GDM1 (cell line): Measurements from ENCODE around the gene HSD11B1L.

ENCODE experiments used
- DNase-seq: peaks from one replicate; lab custom pipeline; 2025; lab: John Stamatoyannopoulos, UW

The HSD11B1L gene

DNA sequence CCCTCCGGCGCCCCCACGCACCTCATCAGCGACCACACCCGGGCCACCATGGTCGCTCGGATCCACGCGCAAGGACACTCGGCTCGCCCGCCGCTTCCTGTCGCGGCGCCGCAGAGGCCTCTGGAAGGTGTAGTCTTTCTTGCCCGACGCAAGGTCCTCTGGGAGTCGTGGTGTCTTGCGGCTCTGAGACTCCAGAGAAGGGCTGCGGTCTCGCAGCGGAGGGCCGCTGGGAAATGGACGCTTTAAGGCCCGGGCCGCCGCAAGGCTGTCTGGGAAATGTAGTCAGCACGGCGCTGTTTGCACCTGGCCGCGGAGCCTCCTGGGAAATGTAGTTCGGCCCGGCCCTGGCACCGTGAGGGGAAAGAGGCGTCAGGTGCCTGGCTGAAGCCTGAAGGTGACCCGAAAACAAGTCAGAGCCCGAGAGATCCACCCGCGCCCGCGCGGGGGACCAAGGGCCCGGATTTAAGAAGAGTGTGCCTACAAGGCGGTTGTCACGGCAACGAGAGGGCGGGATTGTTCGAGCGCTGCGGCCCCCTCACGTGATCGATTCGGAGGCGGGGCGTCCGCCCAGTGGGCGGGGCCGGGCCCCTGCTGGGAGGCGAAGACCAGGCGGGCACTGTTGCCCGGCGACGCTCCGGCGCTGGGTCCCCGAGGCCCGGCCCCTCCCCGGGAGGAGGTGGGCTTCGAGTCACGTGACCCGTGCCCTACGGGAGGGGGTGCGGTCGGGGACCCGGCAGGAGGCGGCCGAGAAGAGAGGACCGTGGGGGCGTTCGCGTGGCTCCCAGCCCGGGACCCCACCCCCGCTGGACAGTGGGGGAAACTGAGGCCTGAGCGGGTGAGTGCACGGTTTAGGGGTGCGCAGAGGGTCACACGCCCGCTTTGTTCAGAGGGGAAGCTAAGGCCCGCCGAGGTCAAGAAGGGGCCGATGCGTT lies at the start of gene HSD11B1L, which contains the start of gene MICOS13:
TSS of gene HSD11B1L (plus strand) at position 591 of the 932 bp plus-strand sequence. CDS start 3,806 bp downstream, outside the sequence.
TSS of gene MICOS13 (minus strand) at position 80 of the 932 bp plus-strand sequence. CDS start at position 50, 30 bp downstream.
- DNase-seq: peak; percentile 97

- no peak for DNase-seq
These were observed 49.1 kb upstream of the HSD11B1L start for GRCh38 chr19:5631567-5632240.

DNA sequence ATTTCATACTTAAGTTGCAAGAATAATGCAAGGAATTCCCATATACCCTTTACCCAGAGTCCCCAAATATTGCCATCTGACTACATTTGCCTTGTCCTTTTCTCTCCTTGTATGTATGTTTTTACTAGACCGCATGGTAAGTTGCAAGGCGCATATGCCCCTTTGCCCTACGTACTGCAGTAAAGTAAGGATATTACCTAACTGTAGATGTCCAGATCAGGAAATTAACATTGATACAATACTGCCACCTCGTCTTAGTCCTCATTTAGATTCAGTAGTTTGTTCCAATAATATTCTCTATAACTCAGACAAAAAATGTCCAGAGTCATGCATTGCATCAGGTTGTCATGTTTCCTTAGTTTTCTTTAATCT lies 48.6 kb upstream of the HSD11B1L start:
- no peak for DNase-seq

DNA sequence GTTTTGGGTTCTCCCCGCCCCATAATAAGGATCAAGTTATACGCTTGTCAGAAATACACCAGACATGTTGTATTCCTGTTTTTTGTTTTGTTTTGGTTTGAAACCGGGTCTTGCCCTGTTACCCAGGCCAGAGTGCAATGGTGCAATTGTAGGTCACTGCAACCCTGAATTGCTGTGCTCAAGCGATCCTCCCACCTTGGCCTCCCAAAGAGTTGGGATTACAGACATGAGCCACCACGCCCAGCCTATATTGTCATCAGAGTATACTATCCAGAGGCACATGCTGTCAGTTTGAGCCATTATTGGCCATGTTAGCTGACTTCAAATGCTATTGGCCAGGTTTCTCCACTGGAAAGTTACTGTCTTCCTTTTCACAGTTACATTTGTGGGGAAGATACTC lies 48.2 kb upstream of the HSD11B1L start:
- DNase-seq: no peak

DNA sequence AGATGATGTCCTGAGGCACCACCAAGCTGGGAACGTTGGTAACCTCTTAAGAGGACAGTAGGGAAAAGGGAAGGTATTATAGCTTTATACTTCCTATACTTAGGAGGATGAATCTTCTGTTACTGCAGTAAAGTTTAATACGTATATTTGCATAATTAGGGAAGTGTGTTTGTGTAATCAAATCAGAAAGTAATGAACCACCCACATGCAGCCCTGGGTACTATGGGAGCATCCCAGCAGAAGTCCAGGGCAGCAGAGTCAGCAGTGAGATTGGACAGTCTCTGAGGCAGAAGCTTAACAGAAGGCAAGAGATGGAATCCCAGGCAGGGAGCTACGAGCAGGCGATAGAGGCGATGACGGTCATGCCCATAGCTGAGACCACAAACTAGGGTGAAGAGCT lies 45.4 kb upstream of the HSD11B1L start:
- no peak for DNase-seq

GRCh38 chr19:5637971-5638370 lies 42.9 kb upstream of the HSD11B1L start:
- DNase-seq: no peak

DNA sequence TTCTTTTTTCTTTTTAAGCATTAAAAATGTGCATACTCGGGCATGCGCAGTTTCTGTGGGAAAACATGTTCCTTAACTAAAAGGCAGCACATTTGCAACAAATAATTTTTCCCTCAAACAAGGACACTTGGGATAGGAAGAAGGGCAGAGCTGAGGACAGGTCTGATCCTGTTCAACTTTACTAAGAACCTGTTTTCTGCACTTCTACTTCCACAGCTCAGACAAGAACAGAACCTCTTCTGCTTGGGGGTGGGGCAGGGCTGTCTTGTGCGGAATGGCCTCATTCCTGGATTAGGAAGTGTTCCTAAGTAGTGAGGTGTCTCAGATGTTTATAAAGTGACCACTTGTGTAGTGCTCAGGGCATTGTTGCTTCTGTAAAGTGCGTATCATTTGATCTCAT lies 39.7 kb upstream of the HSD11B1L start:
- DNase-seq: no peak

GRCh38 chr19:5642204-5642603 lies 38.6 kb upstream of the HSD11B1L start:
- no peak for DNase-seq

DNA sequence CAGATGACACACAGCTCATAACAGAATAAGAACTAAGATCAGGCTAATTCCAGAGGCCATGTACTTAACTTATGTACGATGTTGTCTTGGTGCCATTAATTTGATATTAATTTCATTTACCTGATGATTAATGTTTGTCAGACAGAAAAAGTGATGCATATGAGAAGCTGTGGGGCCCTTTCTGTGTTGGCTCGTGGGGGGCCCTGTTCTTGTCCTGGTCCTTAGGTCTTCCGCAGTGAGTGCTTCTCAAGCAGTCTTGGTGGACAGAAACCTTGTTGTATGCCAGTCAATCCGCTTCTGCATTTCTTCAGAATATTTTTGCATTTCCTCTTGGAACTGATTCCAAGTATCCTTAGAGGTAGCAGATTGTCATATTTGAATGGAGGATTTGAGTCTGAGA lies 37.8 kb upstream of the HSD11B1L start:
- no peak for DNase-seq

GRCh38 chr19:5644037-5644436 lies 36.8 kb upstream of the HSD11B1L start:
- DNase-seq: no peak

- DNase-seq: no peak
These were observed 35.4 kb upstream of the HSD11B1L start for GRCh38 chr19:5645409-5645808.

GRCh38 chr19:5646703-5647102 lies 34.1 kb upstream of the HSD11B1L start:
- no peak for DNase-seq

DNA sequence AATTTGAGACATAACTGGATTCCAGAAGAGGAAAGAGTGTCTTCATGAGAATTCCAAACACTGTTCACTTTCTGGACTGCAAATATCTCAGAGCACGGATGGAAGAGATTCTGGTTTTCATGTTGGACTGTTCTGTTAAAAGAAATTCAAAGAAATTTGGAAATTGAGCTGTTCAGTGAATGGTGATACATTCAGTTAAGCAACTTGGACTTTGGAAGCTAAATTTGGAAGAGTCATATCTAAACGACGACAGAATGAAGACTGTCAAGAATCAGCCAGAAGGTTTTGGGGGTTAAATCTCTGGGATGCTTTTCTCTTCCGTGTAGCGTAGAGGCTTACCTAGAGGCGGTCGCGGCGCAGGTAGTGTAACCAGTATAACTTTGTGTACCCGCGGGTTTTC lies 32.4 kb upstream of the HSD11B1L start:
- DNase-seq: no peak

GRCh38 chr19:5651361-5651760 lies 29.5 kb upstream of the HSD11B1L start:
- no peak for DNase-seq

GRCh38 chr19:5652261-5652660 lies 28.6 kb upstream of the HSD11B1L start:
- no peak for DNase-seq

DNA sequence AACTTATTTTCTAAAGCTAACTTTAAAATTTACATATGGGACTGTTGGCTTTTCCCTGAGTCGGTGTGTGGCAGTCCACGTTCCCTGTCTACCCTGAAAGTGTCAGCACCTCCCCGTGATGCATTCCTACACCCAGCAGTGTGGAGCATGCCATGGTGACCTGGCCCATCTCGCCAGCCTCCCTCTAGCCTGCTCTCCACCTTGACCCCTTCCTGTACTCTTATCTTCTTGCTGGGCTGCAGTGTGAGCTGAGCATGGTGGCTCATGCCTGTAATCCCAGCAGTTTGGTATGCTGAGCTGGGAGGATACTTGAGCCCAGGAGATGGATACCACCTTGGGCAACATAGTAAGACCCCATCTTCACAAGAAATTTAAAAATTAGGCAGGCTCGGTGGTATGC lies 25.9 kb upstream of the HSD11B1L start:
- DNase-seq: no peak

GRCh38 chr19:5655412-5655811 lies 25.4 kb upstream of the HSD11B1L start:
- DNase-seq: no peak

GRCh38 chr19:5661483-5661882 lies 19.3 kb upstream of the HSD11B1L start:
- no peak for DNase-seq

DNA sequence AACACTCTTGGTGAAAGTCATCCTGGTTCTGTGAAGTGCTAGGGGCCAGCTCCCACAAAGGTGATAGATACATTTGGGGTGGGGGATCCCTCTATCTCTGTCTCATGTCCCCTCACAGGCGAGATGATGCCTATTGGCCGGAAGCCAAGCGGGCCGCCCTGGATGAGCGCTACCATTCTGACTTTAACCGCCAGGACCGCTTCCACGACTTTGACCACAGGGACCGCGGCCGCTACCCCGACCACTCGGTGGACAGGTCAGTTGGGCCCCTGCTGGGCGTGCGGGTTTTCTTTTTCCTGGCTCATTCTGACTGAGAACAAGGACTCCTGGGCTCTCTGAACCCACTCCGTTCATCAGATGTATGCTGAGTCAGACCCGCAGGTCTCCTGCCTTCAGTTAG lies 16.9 kb upstream of the HSD11B1L start:
- DNase-seq: no peak

DNA sequence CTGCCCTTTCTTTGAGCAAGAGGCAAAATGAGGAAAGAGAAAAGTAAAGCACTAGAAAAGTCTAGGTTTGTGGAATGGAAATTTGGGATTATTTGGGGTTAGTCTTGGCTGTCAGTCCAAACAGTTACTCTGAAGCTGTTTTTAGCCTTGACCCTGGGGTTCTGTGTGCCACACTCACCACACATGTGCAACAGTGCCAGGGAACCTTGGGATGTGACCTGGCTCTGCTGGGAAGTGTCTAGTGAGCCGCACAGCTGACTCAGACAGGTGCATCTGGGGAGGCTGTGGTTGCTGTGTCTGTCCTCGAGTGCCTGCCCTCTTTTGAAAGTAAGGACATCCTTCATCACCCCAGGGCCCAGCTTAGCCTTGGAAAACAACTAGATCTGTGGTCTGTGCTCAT lies 16.3 kb upstream of the HSD11B1L start:
- no peak for DNase-seq

DNA sequence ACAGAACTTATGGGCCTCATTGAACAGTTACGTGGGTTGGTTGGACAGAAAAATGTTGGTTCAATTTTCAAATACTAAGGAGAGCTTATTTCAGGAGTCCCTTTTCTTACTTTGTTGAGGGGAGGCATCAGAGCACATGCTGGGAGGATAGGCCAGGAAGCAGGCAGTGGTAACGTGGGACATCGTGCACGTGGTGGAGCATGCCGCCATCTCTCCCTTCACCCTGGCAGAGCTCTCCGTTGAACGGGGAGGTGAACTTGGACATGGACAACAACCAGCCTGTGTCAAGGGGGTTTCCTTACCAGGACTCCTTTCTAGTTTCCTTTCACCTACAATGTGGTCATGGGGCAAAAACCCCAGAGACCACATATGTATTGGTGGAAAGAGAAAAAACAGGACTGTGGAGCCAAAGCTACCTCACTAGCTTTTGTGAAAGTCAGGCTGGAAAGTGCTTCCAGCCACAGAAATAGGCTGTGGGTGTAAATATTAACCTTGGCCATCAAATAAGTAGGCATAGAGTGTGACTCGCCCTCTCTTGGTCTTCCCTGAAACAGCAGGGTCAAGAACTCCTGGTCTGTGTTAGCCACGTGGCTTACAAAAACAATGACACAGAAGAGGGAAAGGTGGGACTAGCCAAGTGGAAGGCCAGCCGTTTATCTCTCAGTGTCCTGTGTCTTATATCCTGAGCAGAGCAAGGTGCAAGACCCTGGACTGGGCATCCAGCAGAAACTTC lies 14.9 kb upstream of the HSD11B1L start:
- DNase-seq: no peak

DNA sequence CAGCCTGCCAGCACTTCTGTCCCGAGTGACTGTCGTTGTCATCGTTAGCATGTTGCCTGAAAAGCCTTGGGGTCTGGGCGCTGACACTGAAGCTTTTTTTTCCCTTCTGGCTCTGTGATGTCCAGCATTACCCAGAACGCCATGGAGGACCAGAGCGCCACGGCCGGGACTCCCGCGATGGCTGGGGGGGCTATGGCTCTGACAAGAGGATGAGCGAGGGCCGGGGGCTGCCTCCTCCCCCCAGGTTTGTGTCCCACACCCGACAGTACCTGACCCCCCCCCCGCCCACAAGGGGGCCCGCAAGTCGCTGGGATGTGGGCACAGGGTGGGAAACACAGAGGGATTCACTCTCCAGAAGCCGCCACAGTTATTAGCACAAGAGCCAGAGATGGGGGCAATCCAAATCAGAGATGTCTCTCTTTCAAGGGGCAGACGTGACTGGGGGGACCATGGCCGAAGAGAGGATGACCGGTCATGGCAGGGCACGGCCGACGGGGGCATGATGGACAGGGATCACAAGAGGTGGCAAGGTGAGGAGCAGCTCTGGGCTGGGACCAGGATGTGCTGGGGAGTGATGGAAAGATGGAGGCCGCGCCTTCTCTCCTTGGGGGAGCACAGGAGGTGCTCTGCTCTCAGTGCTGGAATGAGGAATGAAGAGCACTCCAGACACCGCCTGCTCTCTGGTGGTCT lies 13.8 kb upstream of the HSD11B1L start:
- no peak for DNase-seq
